Natural killer cell (primary cell): Measurements from ENCODE around the gene CCDC27. TPM values are rescaled to one million over a fixed set of nuclear protein-coding genes. Genes with fewer than 3 reads are reported as not detected.

Source experiments
- ATAC-seq, 3 donors: fragments of 150-1000 bp in 2 of 3; fragments of 200-7000 bp in 1 of 3; cut with Tn5 transposase; 1 replicate in 1 of 3; 2 replicates in 2 of 3; pipeline ENCODE4 v1.10.0; 2021; ENCODE audit warnings: mild to moderate bottlenecking in 2 of 3, moderate library complexity in 2 of 3
- DNase-seq, 2 donors: peaks; one replicate each; pipeline versions ENCODE4 v3.0.0 to v3.0.0-alpha.2; 2013 to 2021; ENCODE audit warnings: mixed read lengths in 1 of 2
- H3K27ac ChIP-seq: one replicate; pipeline ENCODE4 v1.5.1; 2013; ENCODE audit warnings: mild to moderate bottlenecking, low read length
- H3K27me3 ChIP-seq: one replicate; pipeline ENCODE4 v1.6.1; 2013; ENCODE audit warnings: low read length; ENCODE audit not compliant: control insufficient read depth, insufficient read depth
- H3K36me3 ChIP-seq: one replicate; pipeline ENCODE4 v1.6.1; 2013; ENCODE audit warnings: low read length; ENCODE audit not compliant: control insufficient read depth, insufficient read depth
- H3K4me1 ChIP-seq: one replicate; pipeline ENCODE4 v1.6.1; 2013; ENCODE audit warnings: low read length; ENCODE audit not compliant: control insufficient read depth, insufficient read depth
- H3K4me3 ChIP-seq: one replicate; pipeline ENCODE4 v1.5.1; 2013; ENCODE audit warnings: low read length
- H3K9me3 ChIP-seq: one replicate; pipeline ENCODE4 v1.6.1; 2013; ENCODE audit warnings: low read length; ENCODE audit not compliant: control insufficient read depth, insufficient read depth
- H3K27ac Mint-ChIP-seq, 2 donors: one replicate each; pipeline ENCODE4 v1.8.0; 2022; ENCODE audit warnings: mild to moderate bottlenecking in 2 of 2, mixed read lengths in 2 of 2, moderate library complexity in 1 of 2
- H3K27me3 Mint-ChIP-seq, 2 donors: one replicate each; pipeline ENCODE4 v1.8.0; 2022; ENCODE audit warnings: low read depth in 2 of 2, mixed read lengths in 2 of 2
- H3K36me3 Mint-ChIP-seq: one replicate; pipeline ENCODE4 v1.8.0; 2022; ENCODE audit warnings: mixed read lengths
- H3K4me1 Mint-ChIP-seq, 2 donors: one replicate each; pipeline ENCODE4 v1.8.0; 2022; ENCODE audit warnings: mixed read lengths in 2 of 2
- H3K4me3 Mint-ChIP-seq: one replicate; pipeline ENCODE4 v1.8.0; 2022; ENCODE audit warnings: mild to moderate bottlenecking, moderate library complexity, mixed read lengths
- H3K9me3 Mint-ChIP-seq, 2 donors: one replicate each; pipeline ENCODE4 v1.8.0; 2022; ENCODE audit warnings: mixed read lengths in 2 of 2
- CTCF ChIP-seq: fragments of 200-600 bp; IDR thresholded peaks from one replicate; pipeline ENCODE4 v1.8.0; 2022; ENCODE audit warnings: antibody characterized with exemption
- WGBS: methylation state at CpG from one replicate; pipeline ENCODE4 v1.1.7; 2013; ENCODE audit warnings: missing lambda C conversion rate; ENCODE audit not compliant: insufficient coverage; 5-methylcytosine and 5-hydroxymethylcytosine counted together
- intact Hi-C: fragments of 100-400 bp; cut with micrococcal nuclease; formaldehyde crosslinking; loops from one replicate; pipeline ENCODE4 v1.14.2; 2022
- total RNA-seq, 4 donors: library from RNA; stranded (reverse); fragments of 120-200 nt in 1 of 4; gene quantifications; one replicate each; pipeline versions ENCODE4 v1.2.3 to v1.2.4, GENCODE V29; 2013 to 2022

The CCDC27 gene
- total RNA-seq, 3 donors from 2014 or later (not counting 1 experiment from before 2014, with no cell fraction given), result not detected

DNA sequence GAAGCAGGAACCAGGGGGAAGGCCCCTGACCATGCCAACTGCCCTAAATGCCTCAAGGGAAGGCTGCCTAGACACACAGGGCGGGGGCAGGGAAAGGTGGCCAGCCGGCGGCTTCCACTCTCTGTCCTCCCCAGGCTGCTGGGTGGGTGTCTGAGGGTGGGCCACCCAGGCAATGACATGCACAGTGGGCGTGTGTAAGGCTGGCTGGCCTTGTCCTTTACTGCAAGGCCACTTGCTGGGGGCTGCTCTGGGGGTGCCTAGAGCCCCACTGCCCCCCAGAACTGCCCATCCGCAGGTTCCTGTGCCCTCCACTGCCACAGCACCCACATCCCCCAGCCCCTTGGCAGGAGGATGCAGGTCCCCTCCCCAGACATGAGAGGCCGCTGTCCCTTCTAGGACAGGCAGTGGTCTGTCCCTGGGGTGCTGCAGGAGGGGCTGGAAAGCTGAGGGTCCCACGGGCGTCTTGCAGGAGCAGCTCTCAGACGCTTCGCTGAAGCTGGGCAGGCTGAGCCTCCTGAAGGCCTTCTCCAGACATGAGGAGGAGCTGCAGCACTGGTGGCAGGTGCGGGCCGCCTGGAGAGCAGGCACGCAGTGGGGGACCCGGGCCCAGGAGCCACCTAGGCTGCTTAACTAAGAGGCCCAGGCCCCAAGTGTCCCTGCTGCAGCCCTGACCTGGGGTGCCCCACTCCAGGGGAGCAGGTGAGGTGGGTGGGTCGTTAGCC lies 10.1 kb downstream of the CCDC27 start:
- H3K27me3 Mint-ChIP-seq, result peaks cover 5 to 30% of the 10 kb centered on the region in 2 donors
- H3K9me3 Mint-ChIP-seq, result peaks cover 0 to 3% of the 10 kb centered on the region in 2 donors
- TF ChIP-seq CTCF, result no peak
- no peak for DNase-seq
- H3K4me1 Mint-ChIP-seq, result no peaks in the 10 kb centered on the region
- Histone ChIP-seq H3K9me3 (no peaks in the 10 kb centered on the region), H3K36me3 (no peaks in the 10 kb centered on the region), H3K27me3 (no peaks in the 10 kb centered on the region), H3K4me3 (no peak overlapping the region), H3K4me1 (no peaks in the 10 kb centered on the region), H3K27ac (no peak overlapping the region)
- 82% methylated on average over 15 of the region's 15 CpGs for WGBS
- H3K4me3 Mint-ChIP-seq, result no peak overlapping the region
- no peaks in the 10 kb centered on the region for H3K36me3 Mint-ChIP-seq
- H3K27ac Mint-ChIP-seq, result no peak overlapping the region
- intact Hi-C loops, result no loop called here
- no peak for ATAC-seq

DNA sequence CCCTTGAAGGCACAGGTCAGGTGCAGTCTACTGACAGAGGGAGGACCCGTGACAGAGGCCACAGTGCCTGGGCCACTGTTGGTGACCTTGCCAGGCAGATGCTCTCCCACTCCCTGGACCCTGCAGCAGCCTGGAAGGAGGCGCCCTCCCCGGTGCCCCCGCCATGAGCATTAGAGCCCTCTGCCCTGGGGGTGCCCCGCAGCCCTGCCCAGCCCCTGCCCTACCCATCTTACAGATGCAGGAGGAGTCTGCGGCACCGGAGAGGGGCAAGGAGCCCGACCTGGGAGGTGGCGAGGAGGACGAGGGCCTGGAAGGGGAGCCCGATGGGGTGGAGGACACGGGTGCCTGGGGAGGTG lies 10.6 kb downstream of the CCDC27 start:
- TF ChIP-seq CTCF, result no peak
- WGBS, result 83% methylated on average over 12 of the region's 12 CpGs
- H3K36me3 Mint-ChIP-seq, result no peaks in the 10 kb centered on the region
- no peak overlapping the region for H3K4me3 Mint-ChIP-seq
- intact Hi-C loops, result no loop called here
- no peaks in the 10 kb centered on the region for H3K36me3 ChIP-seq
- DNase-seq, result no peak
- H3K4me3 ChIP-seq, result no peak overlapping the region
- ATAC-seq, result no peak
- H3K4me1 Mint-ChIP-seq, result no peaks in the 10 kb centered on the region
- H3K9me3 Mint-ChIP-seq, result peaks cover 0 to 3% of the 10 kb centered on the region in 2 donors
- H3K27me3 ChIP-seq, result no peaks in the 10 kb centered on the region
- no peaks in the 10 kb centered on the region for H3K4me1 ChIP-seq
- no peak overlapping the region for H3K27ac Mint-ChIP-seq
- H3K9me3 ChIP-seq, result no peaks in the 10 kb centered on the region
- peaks cover 5 to 30% of the 10 kb centered on the region in 2 donors for H3K27me3 Mint-ChIP-seq
- H3K27ac ChIP-seq, result no peak overlapping the region

DNA sequence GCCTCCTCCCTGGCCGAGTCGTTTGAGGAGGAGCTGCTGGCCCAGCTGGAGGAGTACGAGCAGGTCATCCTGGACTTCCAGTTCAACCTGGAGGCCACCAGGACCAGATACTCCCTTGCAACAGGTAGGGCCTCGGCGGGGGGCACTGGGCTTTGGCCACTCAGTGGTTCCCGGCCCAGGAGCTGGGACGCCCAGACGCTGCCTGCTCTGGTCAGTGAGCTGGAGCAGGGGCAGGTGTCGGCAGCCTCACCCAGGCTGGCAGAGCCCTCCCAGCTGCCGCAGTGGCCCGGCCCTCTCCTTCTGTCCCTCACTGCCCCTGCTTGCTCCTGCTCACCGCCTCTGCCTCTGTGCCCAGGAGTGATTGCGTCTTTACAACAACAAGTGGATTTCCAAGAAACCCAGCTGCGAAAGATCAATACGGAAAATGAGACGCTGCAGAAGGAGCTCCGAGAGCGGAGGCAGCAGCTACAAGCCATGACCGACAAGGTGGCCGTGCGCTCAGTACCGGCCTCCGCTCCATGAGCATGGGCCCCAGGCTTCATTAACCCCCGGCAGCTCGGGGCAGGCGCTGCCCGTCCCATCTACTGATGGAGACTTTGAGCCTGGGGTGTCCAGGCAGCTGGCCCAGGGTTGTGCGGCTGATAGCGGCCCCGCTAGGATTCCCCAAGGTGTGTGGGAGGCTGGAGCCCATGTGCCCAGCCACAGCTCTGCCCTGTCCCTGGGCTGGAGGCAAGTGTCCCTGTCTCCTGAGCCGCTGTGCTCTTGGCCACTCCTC lies 11.3 kb downstream of the CCDC27 start:
- peaks cover 0 to 3% of the 10 kb centered on the region in 2 donors for H3K9me3 Mint-ChIP-seq
- H3K4me1 ChIP-seq, result no peaks in the 10 kb centered on the region
- no peak for ATAC-seq

More for the DNA sequence above, 11.3 kb downstream of the CCDC27 start:
- H3K4me3 ChIP-seq, result no peak overlapping the region
- 91% methylated on average over 31 of the region's 31 CpGs for WGBS
- DNase-seq, result no peak
- H3K36me3 ChIP-seq, result no peaks in the 10 kb centered on the region
- no peak overlapping the region for H3K27ac ChIP-seq
- Mint-ChIP-seq H3K36me3 (no peaks in the 10 kb centered on the region), H3K4me3 (no peak overlapping the region), H3K27me3 (peaks cover 5 to 30% of the 10 kb centered on the region in 2 donors), H3K4me1 (no peaks in the 10 kb centered on the region), H3K27ac (no peak overlapping the region)
- no peaks in the 10 kb centered on the region for H3K27me3 ChIP-seq
- H3K9me3 ChIP-seq, result no peaks in the 10 kb centered on the region
- intact Hi-C loops, result no loop called here
- TF ChIP-seq CTCF, result no peak
